Stimulated activated CD8-positive, alpha-beta memory T cell treated with anti-CD3 and anti-CD28 coated beads, Interleukin-4, amount 100 ng/mL, for 24 hours (primary cell): Measurements from ENCODE around the gene VSTM2A.

ENCODE experiments used
- DNase-seq: peaks from one replicate; pipeline ENCODE4 v3.0.0-alpha.2; 2020; ENCODE audit warnings: low read depth

Gene VSTM2A

GRCh38 chr7:54615537-54615936 is 73.4 kb downstream of the VSTM2A start:
- no peak for DNase-seq
